NOMO-1 (cell line): Measurements from ENCODE around the gene INSYN2B.

Source experiments
- DNase-seq, 2 experiments: peaks; one replicate each; lab custom pipeline; 2025; ENCODE audit not compliant: unreplicated experiment in 2 of 2; lab: John Stamatoyannopoulos, UW

INSYN2B gene

DNA sequence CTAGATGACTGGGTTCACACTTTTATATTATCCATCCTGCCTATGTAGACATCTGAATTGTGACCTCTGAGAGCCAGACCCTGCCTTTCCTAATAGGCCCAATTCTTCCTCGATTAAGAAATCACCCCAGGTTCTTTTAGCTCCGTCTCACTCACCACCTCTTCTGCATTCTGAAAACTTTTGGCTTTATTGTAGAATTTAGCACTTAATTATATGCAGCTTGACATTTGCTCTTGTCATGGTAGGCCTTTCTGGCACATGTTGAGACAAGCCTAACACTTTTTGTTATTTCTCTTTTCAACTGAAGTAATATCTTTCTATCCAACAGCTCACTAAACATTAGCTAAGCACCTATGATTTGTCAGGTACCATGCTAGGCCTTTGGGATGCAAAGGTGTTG, 163.3 kb downstream of the INSYN2B start:
- no peak for DNase-seq

- no peak for DNase-seq
Observed at GRCh38 chr5:169814522-169814921, 165.8 kb downstream of the INSYN2B start.
